Upper lobe of left lung (tissue), 6 donors: Measurements from ENCODE around the gene ANKRD36C. TPM values are rescaled to one million over a fixed set of nuclear protein-coding genes. Genes with fewer than 3 reads are reported as not detected.
"Not testable (repeated sequence)": the region's sequence is repeated elsewhere in the genome, so short reads cannot be mapped to it uniquely, and the experiment has no call there.

Experiments used
- ATAC-seq, 2 donors: fragments of 200-7000 bp; cut with Tn5 transposase; one replicate each; pipeline ENCODE4 v1.9.1; 2022; ENCODE audit warnings: mild to moderate bottlenecking in 2 of 2, moderate library complexity in 2 of 2; ENCODE audit not compliant: low FRiP score in 2 of 2
- DNase-seq, 2 donors: peaks; one replicate each; pipeline ENCODE4 v3.0.0-alpha.2; 2019 to 2020
- H3K27ac ChIP-seq, 4 donors: fragments of 200-600 bp; sonication (generic); one replicate each; pipeline ENCODE4 v1.5.1; 2016 to 2019
- H3K27me3 ChIP-seq, 4 donors: fragments of 200-600 bp; sonication (generic); one replicate each; pipeline ENCODE4 v1.5.1; 2017 to 2019
- H3K36me3 ChIP-seq, 4 donors: fragments of 200-600 bp; sonication (generic); one replicate each; pipeline ENCODE4 v1.5.1; 2016 to 2019
- H3K4me1 ChIP-seq, 4 donors: fragments of 200-600 bp; sonication (generic); one replicate each; pipeline ENCODE4 v1.5.1; 2018 to 2019
- H3K4me3 ChIP-seq, 4 donors: fragments of 200-600 bp; sonication (generic); one replicate each; pipeline ENCODE4 v1.5.1; 2017 to 2019; ENCODE audit warnings: mild to moderate bottlenecking in 2 of 4, moderate library complexity in 1 of 4
- H3K9me3 ChIP-seq, 4 donors: fragments of 200-600 bp; sonication (generic); one replicate each; pipeline ENCODE4 v1.5.1; 2018 to 2019
- CTCF ChIP-seq, 6 experiments: fragments of 450-650 bp in 4 of 6; fragments of 200-600 bp in 2 of 6; sonication (generic) in 2 of 6; IDR thresholded peaks; one replicate each; pipeline ENCODE4 v1.5.1; 2016 to 2019; ENCODE audit warnings: antibody characterized with exemption in 6 of 6
- POLR2A ChIP-seq, 4 donors: fragments of 450-650 bp; IDR thresholded peaks; one replicate each; pipeline ENCODE4 v1.5.1; 2016 to 2017; ENCODE audit warnings: antibody characterized with exemption in 4 of 4, mild to moderate bottlenecking in 2 of 4
- POLR2AphosphoS5 ChIP-seq, 2 donors: sonication (generic); formaldehyde crosslinking; IDR thresholded peaks; one replicate each; pipeline ENCODE4 v1.5.1; 2017; ENCODE audit warnings: antibody characterized with exemption in 2 of 2
- WGBS, 2 donors: methylation state at CpG; one replicate each; pipeline ENCODE4 v1.1.5; 2017 to 2018; 5-methylcytosine and 5-hydroxymethylcytosine counted together
- total RNA-seq, 6 donors: library from RNA; depleted of rRNA in 4 of 6; stranded (reverse); fragments of >200 nt in 4 of 6; gene quantifications; one replicate each; pipeline versions ENCODE4 v1.1.0 to v1.2.1, GENCODE V29; 2016 to 2021
- donor health status: DM: no; HTN: no; CAD: no; lungs with moderate emphysema.
- donor health status: DM: no; HTN: yes; CAD: no; lungs with severe emphysema.

ANKRD36C gene
- total RNA-seq, 6 donors from 2014 or later = 13.1 to 62.9 (median 30.7) TPM

GRCh38 chr2:96011129-96011455, 19.5 kb upstream of the ANKRD36C start:
- not testable (repeated sequence) for H3K27me3 ChIP-seq, H3K36me3 ChIP-seq, H3K4me3 ChIP-seq, H3K4me1 ChIP-seq, H3K9me3 ChIP-seq
- peak overlapping the region in 1 of 4 donors; percentile 34 for H3K27ac ChIP-seq
- TF ChIP-seq CTCF (IDR thresholded peaks at IDR 0.05) = peak in 1 of 6 experiments; percentile 9
- 21 to 32% methylated on average over 3 to 4 of the region's 4 CpGs for WGBS, 2 donors
- DNase-seq (peak in 1 of 2 donors; percentile 57), ATAC-seq (peak; percentile 21 to 47)

GRCh38 chr2:96010320-96011128, 18.9 kb upstream of the ANKRD36C start:
- peak; percentile 98 to 99 for ATAC-seq
- not testable (repeated sequence) for H3K27me3 ChIP-seq, H3K36me3 ChIP-seq, H3K4me1 ChIP-seq, H3K9me3 ChIP-seq
- H3K4me3 ChIP-seq = peak overlapping the region; percentile 37 to 61 (median 48)
- peak; percentile 99 for DNase-seq
- 8% methylated on average over 2 of the region's 65 CpGs; no CpG with 5 or more reads in 1 of the 2 donors for WGBS, 2 donors
- TF ChIP-seq POLR2A (IDR thresholded peaks at IDR 0.05) (peak in 1 of 4 donors; percentile 63), POLR2AphosphoS5 (IDR thresholded peaks at IDR 0.05) (peak in 1 of 2 donors; percentile 43)
- peak overlapping the region; percentile 48 to 80 (median 71) for H3K27ac ChIP-seq

- Histone ChIP-seq H3K27ac (peak overlapping the region; percentile 48 to 80 (median 71)), H3K4me3 (peak overlapping the region in 3 of 4 donors; percentile 39 to 61 (median 57))
- 0 to 13% methylated on average over 1 to 10 of the region's 10 CpGs for WGBS, 2 donors
- DNase-seq = peak in 1 of 2 donors; percentile 45
- H3K36me3 ChIP-seq, H3K4me1 ChIP-seq, H3K9me3 ChIP-seq, H3K27me3 ChIP-seq: not testable (repeated sequence)
- ATAC-seq = peak; percentile 12 to 72
These were observed 18.2 kb upstream of the ANKRD36C start for GRCh38 chr2:96009833-96010232.

- H3K36me3 ChIP-seq, H3K9me3 ChIP-seq, H3K4me1 ChIP-seq, H3K27ac ChIP-seq, H3K4me3 ChIP-seq, H3K27me3 ChIP-seq, ATAC-seq: not testable (repeated sequence)
- DNase-seq = peak in 1 of 2 donors; percentile 22
- 84 to 85% methylated on average over 6 of the region's 6 CpGs for WGBS, 2 donors
These were observed 16.4 kb upstream of the ANKRD36C start for GRCh38 chr2:96008051-96008450.

GRCh38 chr2:96006248-96006647, 14.6 kb upstream of the ANKRD36C start:
- not testable (repeated sequence) for H3K9me3 ChIP-seq, H3K27me3 ChIP-seq, ATAC-seq, H3K4me1 ChIP-seq, H3K27ac ChIP-seq, H3K36me3 ChIP-seq, DNase-seq, H3K4me3 ChIP-seq
- WGBS, 2 donors = 87 to 97% methylated on average over 5 of the region's 5 CpGs

GRCh38 chr2:95992520-95993272, 1.1 kb upstream of the ANKRD36C start:
- H3K9me3 ChIP-seq, H3K4me1 ChIP-seq, H3K27me3 ChIP-seq, H3K36me3 ChIP-seq: not testable (repeated sequence)
- peak; percentile 59 to 88 for DNase-seq
- peak; percentile 57 to 98 (median 92) for TF ChIP-seq CTCF (IDR thresholded peaks at IDR 0.05)
- TF ChIP-seq POLR2A (IDR thresholded peaks at IDR 0.05) = peak in 1 of 4 donors; percentile 4
- H3K4me3 ChIP-seq = peak overlapping the region; percentile 58 to 79 (median 74)
- peak overlapping the region; percentile 79 to 92 (median 87) for H3K27ac ChIP-seq
- WGBS, 2 donors = 5 to 10% methylated on average over 13 to 25 of the region's 34 CpGs
- peak; percentile 96 to 98 for ATAC-seq

GRCh38 chr2:95992102-95992501, 478 bp upstream of the ANKRD36C start:
- peak in 1 of 2 donors; percentile 88 for ATAC-seq
- DNase-seq = peak in 1 of 2 donors; percentile 83
- H3K36me3 ChIP-seq, H3K9me3 ChIP-seq, H3K27me3 ChIP-seq, H3K4me1 ChIP-seq: not testable (repeated sequence)
- H3K27ac ChIP-seq = peak overlapping the region; percentile 79 to 92 (median 87)
- H3K4me3 ChIP-seq = peak overlapping the region in 3 of 4 donors; percentile 58 to 79 (median 71)
- WGBS, 2 donors = no CpG with 5 or more reads among the region's 39 CpGs

- H3K4me1 ChIP-seq, H3K36me3 ChIP-seq, ATAC-seq, H3K27me3 ChIP-seq, H3K9me3 ChIP-seq: not testable (repeated sequence)
- H3K4me3 ChIP-seq = peak overlapping the region in 3 of 4 donors; percentile 58 to 79 (median 71)
- WGBS, 2 donors = 6 to 11% methylated on average over 5 of the region's 6 CpGs
- peak in 1 of 2 donors; percentile 2 for DNase-seq
- peak overlapping the region in 2 of 4 donors; percentile 83 to 92 for H3K27ac ChIP-seq
These were observed 740 bp downstream of the ANKRD36C start for GRCh38 chr2:95990884-95991283.

- peaks cover 0 to 12% (median 1%) of the 10 kb centered on the region in 4 donors for H3K36me3 ChIP-seq
- not testable (repeated sequence) for H3K4me1 ChIP-seq, H3K4me3 ChIP-seq, H3K9me3 ChIP-seq, H3K27me3 ChIP-seq, H3K27ac ChIP-seq, DNase-seq
- WGBS, 2 donors = 55 to 58% methylated on average over 2 of the region's 2 CpGs
- ATAC-seq = peak; percentile 30 to 36
These were observed 40.0 kb downstream of the ANKRD36C start for GRCh38 chr2:95951662-95952061.

GRCh38 chr2:95948039-95948438, 43.6 kb downstream of the ANKRD36C start:
- not testable (repeated sequence) for H3K27me3 ChIP-seq, ATAC-seq
- 80 to 85% methylated on average over 1 of the region's 1 CpG for WGBS, 2 donors

More at GRCh38 chr2:95948039-95948438, 43.6 kb downstream of the ANKRD36C start:
- H3K9me3 ChIP-seq, H3K27ac ChIP-seq, H3K4me1 ChIP-seq, H3K4me3 ChIP-seq, DNase-seq: not testable (repeated sequence)
- H3K36me3 ChIP-seq = peaks cover 0 to 18% (median 1%) of the 10 kb centered on the region in 4 donors
